Tibial nerve (tissue), 4 donors: Measurements from ENCODE around the gene HPSE2. TPM values are rescaled to one million over a fixed set of nuclear protein-coding genes. Genes with fewer than 3 reads are reported as not detected.
"Not testable (repeated sequence)": the region's sequence is repeated elsewhere in the genome, so short reads cannot be mapped to it uniquely, and the experiment has no call there.

Experiments used
- DNase-seq, 2 donors: peaks; one replicate each; pipeline ENCODE4 v3.0.0-alpha.2; 2019; ENCODE audit warnings: low spot score in 2 of 2
- H3K27ac ChIP-seq, 4 donors: fragments of 200-600 bp; sonication (generic) in 3 of 4; one replicate each; pipeline ENCODE4 v1.5.1; 2017 to 2019; ENCODE audit warnings: mild to moderate bottlenecking in 1 of 4
- H3K27me3 ChIP-seq, 2 donors: fragments of 200-600 bp; sonication (generic) in 1 of 2; one replicate each; pipeline versions ENCODE4 v1.5.1 to v1.6.0; 2017 to 2019
- H3K36me3 ChIP-seq, 3 donors: fragments of 200-600 bp; sonication (generic); one replicate each; pipeline ENCODE4 v1.5.1; 2018 to 2019
- H3K4me1 ChIP-seq, 4 donors: fragments of 200-600 bp; sonication (generic) in 3 of 4; one replicate each; pipeline ENCODE4 v1.5.1; 2017 to 2019
- H3K4me3 ChIP-seq, 4 donors: fragments of 200-600 bp; sonication (generic) in 3 of 4; one replicate each; pipeline ENCODE4 v1.5.1; 2017 to 2019; ENCODE audit warnings: mild to moderate bottlenecking in 1 of 4, moderate library complexity in 1 of 4
- H3K9me3 ChIP-seq, 4 donors: fragments of 200-600 bp; sonication (generic) in 3 of 4; one replicate each; pipeline ENCODE4 v1.5.1; 2017 to 2019
- CTCF ChIP-seq, 5 experiments: fragments of 200-600 bp in 3 of 5; fragments of 450-650 bp in 2 of 5; sonication (generic) in 3 of 5; IDR thresholded peaks; one replicate each; pipeline ENCODE4 v1.5.1; 2016 to 2019; ENCODE audit warnings: antibody characterized with exemption in 5 of 5, mild to moderate bottlenecking in 3 of 5, moderate library complexity in 2 of 5
- EP300 ChIP-seq, 2 donors: sonication (generic); formaldehyde crosslinking; IDR thresholded peaks; one replicate each; pipeline ENCODE4 v1.6.1; 2017; ENCODE audit warnings: antibody characterized with exemption in 2 of 2, mild to moderate bottlenecking in 1 of 2
- POLR2A ChIP-seq, 2 donors: fragments of 450-650 bp; IDR thresholded peaks; one replicate each; pipeline ENCODE4 v1.6.1; 2017; ENCODE audit warnings: antibody characterized with exemption in 2 of 2, mild to moderate bottlenecking in 2 of 2, moderate library complexity in 2 of 2
- WGBS, 2 donors: methylation state at CpG; one replicate each; pipeline ENCODE4 v1.1.5; 2018; 5-methylcytosine and 5-hydroxymethylcytosine counted together
- total RNA-seq, 4 donors: library from RNA; depleted of rRNA; stranded (reverse); fragments of >200 nt; gene quantifications; one replicate each; pipeline ENCODE4 v1.1.0, GENCODE V29; 2016

HPSE2 gene
- total RNA-seq, 4 donors from 2014 or later = 0.63 TPM; not detected in 3

GRCh38 chr10:98560565-98560964 lies 675.1 kb downstream of the HPSE2 start:
- Histone ChIP-seq H3K27ac (no peak overlapping the region), H3K9me3 (no peaks in the 10 kb centered on the region), H3K27me3 (no peaks in the 10 kb centered on the region), H3K36me3 (no peaks in the 10 kb centered on the region), H3K4me1 (no peaks in the 10 kb centered on the region), H3K4me3 (no peak overlapping the region)
- TF ChIP-seq CTCF (IDR thresholded peaks at IDR 0.05) (no peak), POLR2A (IDR thresholded peaks at IDR 0.05) (no peak), EP300 (IDR thresholded peaks at IDR 0.05) (no peak)
- 88% methylated on average over 2 of the region's 2 CpGs for WGBS, 2 donors
- DNase-seq = no peak

GRCh38 chr10:98556061-98556460 lies 679.6 kb downstream of the HPSE2 start:
- Histone ChIP-seq H3K27me3 (no peaks in the 10 kb centered on the region), H3K4me3 (no peak overlapping the region), H3K4me1 (no peaks in the 10 kb centered on the region), H3K36me3 (no peaks in the 10 kb centered on the region), H3K9me3 (no peaks in the 10 kb centered on the region), H3K27ac (no peak overlapping the region)
- TF ChIP-seq POLR2A (IDR thresholded peaks at IDR 0.05) (no peak), CTCF (IDR thresholded peaks at IDR 0.05) (no peak), EP300 (IDR thresholded peaks at IDR 0.05) (no peak)
- WGBS, 2 donors = 49% methylated on average over 3 of the region's 3 CpGs
- no peak for DNase-seq

- no peak for TF ChIP-seq CTCF (IDR thresholded peaks at IDR 0.05)
These were observed 680.5 kb downstream of the HPSE2 start for GRCh38 chr10:98555021-98555619.

GRCh38 chr10:98541561-98541960 lies 694.1 kb downstream of the HPSE2 start:
- H3K4me3 ChIP-seq, H3K27me3 ChIP-seq, H3K36me3 ChIP-seq, H3K27ac ChIP-seq, H3K9me3 ChIP-seq, H3K4me1 ChIP-seq, DNase-seq: not testable (repeated sequence)
- 67 to 81% methylated on average over 7 of the region's 7 CpGs for WGBS, 2 donors

More at GRCh38 chr10:98555021-98555619, 680.5 kb downstream of the HPSE2 start:
- Histone ChIP-seq H3K27me3 (no peaks in the 10 kb centered on the region), H3K4me3 (no peak overlapping the region), H3K4me1 (no peaks in the 10 kb centered on the region), H3K27ac (no peak overlapping the region), H3K36me3 (no peaks in the 10 kb centered on the region), H3K9me3 (no peaks in the 10 kb centered on the region)
- DNase-seq = no peak
- WGBS, 2 donors = 21 to 23% methylated on average over 7 of the region's 7 CpGs

GRCh38 chr10:98539578-98539977 lies 696.1 kb downstream of the HPSE2 start:
- no peak overlapping the region for H3K27ac ChIP-seq
- H3K4me3 ChIP-seq = no peak overlapping the region
- DNase-seq = no peak
- TF ChIP-seq CTCF (IDR thresholded peaks at IDR 0.05) = no peak
- TF ChIP-seq POLR2A (IDR thresholded peaks at IDR 0.05) = no peak
- TF ChIP-seq EP300 (IDR thresholded peaks at IDR 0.05) = no peak
- H3K36me3 ChIP-seq = no peaks in the 10 kb centered on the region
- 70 to 88% methylated on average over 1 of the region's 1 CpG for WGBS, 2 donors
- no peaks in the 10 kb centered on the region for H3K9me3 ChIP-seq
- H3K27me3 ChIP-seq = no peaks in the 10 kb centered on the region
- H3K4me1 ChIP-seq = no peaks in the 10 kb centered on the region

- H3K4me1 ChIP-seq = no peaks in the 10 kb centered on the region
- TF ChIP-seq POLR2A (IDR thresholded peaks at IDR 0.05) (no peak), EP300 (IDR thresholded peaks at IDR 0.05) (no peak), CTCF (IDR thresholded peaks at IDR 0.05) (no peak)
- H3K4me3 ChIP-seq = no peak overlapping the region
- H3K9me3 ChIP-seq = no peaks in the 10 kb centered on the region
- no peak for DNase-seq
- no peak overlapping the region for H3K27ac ChIP-seq
- no peaks in the 10 kb centered on the region for H3K36me3 ChIP-seq
- H3K27me3 ChIP-seq = no peaks in the 10 kb centered on the region
These were observed 697.2 kb downstream of the HPSE2 start for GRCh38 chr10:98538472-98538871.
